ENCODE results near the gene SGPP2. TPM values are rescaled to one million over a fixed set of nuclear protein-coding genes. Genes with fewer than 3 reads are reported as not detected.

SGPP2 gene
- total and polyA plus RNA-seq, 2 donors (not counting 3 experiments of a cell fraction or from before 2014, with no cell fraction given) = not detected

DNA sequence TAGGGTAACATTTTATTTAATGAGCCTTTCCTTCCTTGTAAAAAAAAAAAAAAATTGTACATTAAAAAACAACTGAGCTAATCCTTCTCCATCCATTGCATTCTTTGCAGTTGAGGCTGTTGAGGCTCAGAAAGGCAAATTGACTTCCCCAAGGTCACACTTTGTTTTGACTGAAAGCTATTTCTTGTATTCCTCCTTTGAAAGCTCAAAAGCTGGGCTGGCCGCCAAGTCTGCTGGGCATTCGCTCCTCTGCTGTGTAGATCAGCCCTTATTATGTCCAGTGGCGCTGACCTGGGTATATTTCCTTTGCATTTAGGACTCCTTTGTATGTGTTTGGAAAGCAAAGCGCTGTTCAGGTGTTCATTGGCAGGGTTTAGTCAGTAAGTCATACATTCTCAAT lies 44.0 kb downstream of the SGPP2 start:
- H3K27me3 ChIP-seq (ENCODE audit: control insufficient read depth in 2 of 2, insufficient read depth in 2 of 2, low read length in 2 of 2) = peaks cover 0 to 2% of the 10 kb centered on the region in 2 experiments
- H3K4me1 ChIP-seq (ENCODE audit: control insufficient read depth, extremely low read depth, insufficient read depth, low read length) = no peaks in the 10 kb centered on the region
- FAIRE-seq (no peak), DNase-seq (ENCODE audit: low read depth, low spot score) (peak; percentile 46)
- ChIA-PET CTCF (interaction anchor here (1.3 to 2.2 kb wide), 4 partner anchors 12 to 150 kb away, joined by 3 to 8 read pairs (median 6); no protein-coding TSS in a partner anchor), POLR2A (no interaction called here)
- TF ChIP-seq GATA2 (IDR thresholded peaks at IDR 0.05; ENCODE audit: insufficient read depth, insufficient read length, low read depth, low read length) (no peak), FOS (IDR thresholded peaks at IDR 0.05; ENCODE audit: borderline replicate concordance, insufficient read depth, low read length) (no peak), POLR2A (IDR thresholded peaks at IDR 0.05; ENCODE audit: low read depth, low read length) (no peak)
- no peaks in the 10 kb centered on the region for H3K79me2 ChIP-seq (ENCODE audit: control insufficient read depth, insufficient read depth, low read length)
- H3K9ac ChIP-seq (replicated peaks; ENCODE audit: extremely low read depth, insufficient read depth, low read length) = no peak overlapping the region
- intact Hi-C loops (cut with micrococcal nuclease) (no loop called here), dilution Hi-C loops (cut with MboI; ENCODE audit: extremely low pct_ligation_motif_present, low sequenced_read_pairs) (no loop called here)
- BruUV-seq (replicated peaks) = no TSS peak
- H3K9me3 ChIP-seq (replicated peaks; ENCODE audit: control insufficient read depth, insufficient read depth, low read length) = no peaks in the 10 kb centered on the region
- H2AFZ ChIP-seq (ENCODE audit: low read depth, low read length) = no peak overlapping the region
- no peak overlapping the region for H3K27ac ChIP-seq (ENCODE audit: insufficient read depth, low read depth, low read length)
- no peak overlapping the region for H3K4me3 ChIP-seq (replicated peaks in 1 of 3; ENCODE audit: insufficient read depth in 1 of 3, low read depth in 1 of 3, low read length in 3 of 3)
- H4K20me1 ChIP-seq (replicated peaks; ENCODE audit: control insufficient read depth, extremely low read depth, insufficient read depth, low read length) = no peaks in the 10 kb centered on the region
- no peak overlapping the region for H3K4me2 ChIP-seq (ENCODE audit: insufficient read depth, low read length)
- no peaks in the 10 kb centered on the region for H3K9me1 ChIP-seq (replicated peaks; ENCODE audit: control insufficient read depth, extremely low read depth, insufficient read depth, low read length)
- H3K36me3 ChIP-seq (ENCODE audit: control insufficient read depth in 2 of 2, extremely low read depth in 1 of 2, insufficient read depth in 2 of 2, low read length in 2 of 2) = no peaks in the 10 kb centered on the region

DNA sequence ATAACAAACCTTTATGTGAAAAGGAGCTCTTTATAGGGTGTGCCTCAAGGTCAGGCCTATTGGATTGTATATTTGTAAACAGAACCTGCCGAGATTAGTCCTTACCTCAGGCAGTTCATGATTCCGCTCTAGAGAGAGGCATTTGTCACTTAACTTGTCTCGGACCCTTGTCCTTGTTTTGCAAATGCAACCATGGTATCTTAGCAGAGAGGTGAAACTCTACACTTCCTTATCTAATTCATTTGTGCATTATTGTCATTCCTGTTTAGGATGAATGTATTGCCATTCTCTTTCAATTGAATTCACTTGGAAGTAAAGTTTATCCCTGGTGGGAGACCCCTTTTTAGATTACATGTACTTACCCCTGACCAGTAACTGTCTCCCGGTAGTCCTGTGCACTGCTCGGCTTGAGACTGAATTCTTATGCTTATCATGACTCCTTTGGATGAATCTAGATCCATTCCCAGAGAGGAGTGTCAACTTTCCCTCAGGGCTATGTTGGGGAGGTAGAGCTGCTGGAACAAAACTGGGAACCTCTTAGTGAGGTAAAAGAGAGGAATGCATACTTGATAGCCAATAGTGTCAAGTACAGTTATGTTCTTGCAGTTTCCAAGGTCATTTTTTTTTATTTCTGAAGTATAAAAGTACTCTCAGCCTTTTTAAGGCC lies 46.6 kb downstream of the SGPP2 start:
- ChIA-PET CTCF (no interaction called here), POLR2A (no interaction called here)
- BruUV-seq (replicated peaks) = no TSS peak
- Histone ChIP-seq H3K27me3 (ENCODE audit: control insufficient read depth in 2 of 2, insufficient read depth in 2 of 2, low read length in 2 of 2) (peaks cover 0 to 2% of the 10 kb centered on the region in 2 experiments), H3K4me3 (replicated peaks in 1 of 3; ENCODE audit: insufficient read depth in 1 of 3, low read depth in 1 of 3, low read length in 3 of 3) (no peak overlapping the region), H3K4me1 (ENCODE audit: control insufficient read depth, extremely low read depth, insufficient read depth, low read length) (no peaks in the 10 kb centered on the region), H3K79me2 (ENCODE audit: control insufficient read depth, insufficient read depth, low read length) (no peaks in the 10 kb centered on the region), H3K36me3 (ENCODE audit: control insufficient read depth in 2 of 2, extremely low read depth in 1 of 2, insufficient read depth in 2 of 2, low read length in 2 of 2) (no peaks in the 10 kb centered on the region), H3K9me3 (replicated peaks; ENCODE audit: control insufficient read depth, insufficient read depth, low read length) (no peaks in the 10 kb centered on the region), H3K9ac (replicated peaks; ENCODE audit: extremely low read depth, insufficient read depth, low read length) (no peak overlapping the region), H3K4me2 (ENCODE audit: insufficient read depth, low read length) (no peak overlapping the region), H3K9me1 (replicated peaks; ENCODE audit: control insufficient read depth, extremely low read depth, insufficient read depth, low read length) (no peaks in the 10 kb centered on the region), H3K27ac (ENCODE audit: insufficient read depth, low read depth, low read length) (no peak overlapping the region), H2AFZ (ENCODE audit: low read depth, low read length) (no peak overlapping the region), H4K20me1 (replicated peaks; ENCODE audit: control insufficient read depth, extremely low read depth, insufficient read depth, low read length) (no peaks in the 10 kb centered on the region)
- intact Hi-C loops (cut with micrococcal nuclease) = no loop called here
- dilution Hi-C loops (cut with MboI; ENCODE audit: extremely low pct_ligation_motif_present, low sequenced_read_pairs) = no loop called here
- no peak for DNase-seq (ENCODE audit: low read depth, low spot score)
- FAIRE-seq = no peak
- TF ChIP-seq, protein P1, sequence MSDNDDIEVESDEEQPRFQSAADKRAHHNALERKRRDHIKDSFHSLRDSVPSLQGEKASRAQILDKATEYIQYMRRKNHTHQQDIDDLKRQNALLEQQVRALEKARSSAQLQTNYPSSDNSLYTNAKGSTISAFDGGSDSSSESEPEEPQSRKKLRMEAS (IDR thresholded peaks at IDR 0.05; ENCODE audit: insufficient read depth, insufficient read length) = no peak
- no peak for TF ChIP-seq EZH2 (IDR thresholded peaks at IDR 0.05; ENCODE audit: borderline replicate concordance, low read depth, low read length, severe bottlenecking)
- TF ChIP-seq JUN (IDR thresholded peaks at IDR 0.05; ENCODE audit: borderline replicate concordance, insufficient read depth, insufficient read length, low read depth) = no peak
- no peak for TF ChIP-seq POLR2AphosphoS5 (IDR thresholded peaks at IDR 0.05; ENCODE audit: insufficient read depth, low read depth, low read length)
- no peak for TF ChIP-seq FOS (IDR thresholded peaks at IDR 0.05; ENCODE audit: borderline replicate concordance, insufficient read depth, low read length)
- no peak for TF ChIP-seq MYC (IDR thresholded peaks at IDR 0.05; ENCODE audit: low read depth, low read length)
- no peak for TF ChIP-seq GATA2 (IDR thresholded peaks at IDR 0.05; ENCODE audit: insufficient read depth, insufficient read length, low read depth, low read length)
- no peak for TF ChIP-seq POLR2A (IDR thresholded peaks at IDR 0.05; ENCODE audit: low read depth, low read length)
- TF ChIP-seq, protein P2, sequence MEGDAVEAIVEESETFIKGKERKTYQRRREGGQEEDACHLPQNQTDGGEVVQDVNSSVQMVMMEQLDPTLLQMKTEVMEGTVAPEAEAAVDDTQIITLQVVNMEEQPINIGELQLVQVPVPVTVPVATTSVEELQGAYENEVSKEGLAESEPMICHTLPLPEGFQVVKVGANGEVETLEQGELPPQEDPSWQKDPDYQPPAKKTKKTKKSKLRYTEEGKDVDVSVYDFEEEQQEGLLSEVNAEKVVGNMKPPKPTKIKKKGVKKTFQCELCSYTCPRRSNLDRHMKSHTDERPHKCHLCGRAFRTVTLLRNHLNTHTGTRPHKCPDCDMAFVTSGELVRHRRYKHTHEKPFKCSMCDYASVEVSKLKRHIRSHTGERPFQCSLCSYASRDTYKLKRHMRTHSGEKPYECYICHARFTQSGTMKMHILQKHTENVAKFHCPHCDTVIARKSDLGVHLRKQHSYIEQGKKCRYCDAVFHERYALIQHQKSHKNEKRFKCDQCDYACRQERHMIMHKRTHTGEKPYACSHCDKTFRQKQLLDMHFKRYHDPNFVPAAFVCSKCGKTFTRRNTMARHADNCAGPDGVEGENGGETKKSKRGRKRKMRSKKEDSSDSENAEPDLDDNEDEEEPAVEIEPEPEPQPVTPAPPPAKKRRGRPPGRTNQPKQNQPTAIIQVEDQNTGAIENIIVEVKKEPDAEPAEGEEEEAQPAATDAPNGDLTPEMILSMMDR (IDR thresholded peaks at IDR 0.05; ENCODE audit: extremely low read depth in 1 of 2, insufficient read depth in 1 of 2, low read depth in 1 of 2, low read length in 2 of 2) = no peak
